Kidney (tissue), 14 donors: ENCODE measurements around the gene PHF2. TPM values are rescaled to one million over a fixed set of nuclear protein-coding genes. Genes with fewer than 3 reads are reported as not detected.

Experiments used
- DNase-seq, 5 donors: peaks; one replicate each; pipeline ENCODE4 v3.0.0-alpha.2; 2013 to 2020
- FAIRE-seq: peaks from 2 replicates; lab custom pipeline; 2012; peaks lifted over from hg19 to GRCh38; lab: Jason Lieb, UNC
- H3K27ac ChIP-seq, 2 donors: one replicate each; pipeline ENCODE4 v1.7.0; 2013; ENCODE audit warnings: low read depth in 2 of 2, low read length in 2 of 2, inconsistent platforms in 1 of 2
- H3K27me3 ChIP-seq: one replicate; pipeline ENCODE4 v1.7.1; 2013; ENCODE audit warnings: low read length, inconsistent platforms; ENCODE audit not compliant: control insufficient read depth, insufficient read depth
- H3K36me3 ChIP-seq, 3 donors: one replicate each; pipeline versions ENCODE4 v1.7.0 to v1.7.1; 2013; ENCODE audit warnings: low read length in 3 of 3, control low read depth in 1 of 3, inconsistent platforms in 1 of 3; ENCODE audit not compliant: insufficient read depth in 3 of 3, control insufficient read depth in 2 of 3
- H3K4me1 ChIP-seq, 3 donors: one replicate each; pipeline versions ENCODE4 v1.7.0 to v1.7.1; 2013; ENCODE audit warnings: low read length in 3 of 3, inconsistent platforms in 1 of 3, low read depth in 1 of 3; ENCODE audit not compliant: control insufficient read depth in 2 of 3, insufficient read depth in 2 of 3
- H3K4me3 ChIP-seq, 3 donors: one replicate each; pipeline versions ENCODE4 v1.7.0 to v1.8.1; 2013; ENCODE audit warnings: low read length in 3 of 3, control low read depth in 1 of 3, inconsistent platforms in 1 of 3
- H3K9ac ChIP-seq, 3 donors: one replicate each; pipeline versions ENCODE4 v1.7.0 to v1.7.1; 2013; ENCODE audit warnings: low read length in 3 of 3, control low read depth in 1 of 3, inconsistent platforms in 1 of 3
- H3K9me3 ChIP-seq, 3 donors: one replicate each; pipeline versions ENCODE4 v1.7.0 to v1.7.1; 2013; ENCODE audit warnings: low read length in 3 of 3, control low read depth in 1 of 3, inconsistent platforms in 1 of 3; ENCODE audit not compliant: control insufficient read depth in 2 of 3, insufficient read depth in 1 of 3
- CTCF ChIP-seq: IDR thresholded peaks from 3 replicates; pipeline ENCODE4 v1.5.1; 2012; ENCODE audit warnings: mild to moderate bottlenecking, moderate library complexity, borderline replicate concordance; ENCODE audit not compliant: insufficient read depth; ENCODE audit errors: extremely low read depth
- intact Hi-C: fragments of 100-400 bp; cut with DNase I; formaldehyde crosslinking; loops from one replicate; pipeline ENCODE4 v1.11.1; 2022
- polyA plus RNA-seq: library from polyadenylated mRNA; stranded (reverse); fragments of 350-450 nt; fragmentation: Illumina TruSeq; extraction: RNeasy Lipid Tissue Mini Kit (QIAGEN cat#74804); gene quantifications from one replicate; pipeline ENCODE4 v1.2.3, GENCODE V29; 2014; ENCODE audit warnings: low read depth, low replicate concordance; ENCODE audit not compliant: insufficient read depth
- total RNA-seq: library from RNA; stranded (reverse); fragmentation: NEBNext Ultra II Directional; extraction: Animal tissue kit (Norgen Biotek cat#: 25700); gene quantifications from one replicate; pipeline ENCODE4 v1.2.1, GENCODE V29; 2021
- donor health status: control.
- donor health status: control.
- donor health status: control.
- donor health status: control.
- donor health status: control.
- donor health status: DM: yes; HTN: yes; CAD: no.
- donor health status: Normal renal cell carcinoma (clear cell type).

PHF2 gene
- total and polyA plus RNA-seq, 2 donors from 2014 or later = 10.2 to 30.7 TPM

- DNase-seq = no peak
- no peaks in the 10 kb centered on the region for H3K27me3 ChIP-seq
- no peak for FAIRE-seq
- H3K4me3 ChIP-seq = no peak overlapping the region
- no peak for TF ChIP-seq CTCF
- H3K36me3 ChIP-seq = no peaks in the 10 kb centered on the region
- peaks cover 0 to 3% (median 0%) of the 10 kb centered on the region in 3 donors for H3K9me3 ChIP-seq
- H3K27ac ChIP-seq = no peak overlapping the region
- intact Hi-C loops = no loop called here
- peaks cover 0 to 5% (median 1%) of the 10 kb centered on the region in 3 donors for H3K4me1 ChIP-seq
- no peak overlapping the region for H3K9ac ChIP-seq
Measured at GRCh38 chr9:93603906-93604326, 27.5 kb downstream of the PHF2 start.

- Histone ChIP-seq H3K4me1 (no peaks in the 10 kb centered on the region), H3K9ac (no peak overlapping the region), H3K9me3 (peaks cover 0 to 8% (median 0%) of the 10 kb centered on the region in 3 donors), H3K27ac (no peak overlapping the region), H3K27me3 (no peaks in the 10 kb centered on the region), H3K36me3 (no peaks in the 10 kb centered on the region), H3K4me3 (no peak overlapping the region)
- intact Hi-C loops = no loop called here
- FAIRE-seq = no peak
- TF ChIP-seq CTCF = no peak
- no peak for DNase-seq
Measured at GRCh38 chr9:93606187-93606586, 29.8 kb downstream of the PHF2 start.

- H3K9me3 ChIP-seq = peaks cover 0 to 8% (median 0%) of the 10 kb centered on the region in 3 donors
- DNase-seq (no peak), FAIRE-seq (no peak)
- peaks cover 0 to 2% (median 0%) of the 10 kb centered on the region in 3 donors for H3K36me3 ChIP-seq
- H3K27me3 ChIP-seq = no peaks in the 10 kb centered on the region
- peaks cover 0 to 3% (median 0%) of the 10 kb centered on the region in 3 donors for H3K4me1 ChIP-seq
- H3K27ac ChIP-seq = no peak overlapping the region
- no peak for TF ChIP-seq CTCF
- intact Hi-C loops = no loop called here
- no peak overlapping the region for H3K9ac ChIP-seq
- no peak overlapping the region for H3K4me3 ChIP-seq
Measured at GRCh38 chr9:93610206-93610605, 33.8 kb downstream of the PHF2 start.
